GM12874 (cell line): Measurements from ENCODE around the gene STK11IP.

Experiments used
- CTCF ChIP-seq: IDR thresholded peaks from 2 replicates; pipeline ENCODE4 v1.5.1; 2011; ENCODE audit warnings: low read depth, mild to moderate bottlenecking, control low read depth, low read length, moderate library complexity; ENCODE audit not compliant: insufficient read depth

The STK11IP gene

GRCh38 chr2:219597552-219598307, at the start of gene STK11IP:
Gene STK11IP, plus strand, starts transcription at chr2:219597857. Its CDS starts 263 bp downstream, at chr2:219598120.
- TF ChIP-seq CTCF: no peak

GRCh38 chr2:219548990-219549389, 48.7 kb upstream of the STK11IP start:
- no peak for TF ChIP-seq CTCF

GRCh38 chr2:219549619-219550018, 48.0 kb upstream of the STK11IP start:
- TF ChIP-seq CTCF: no peak

GRCh38 chr2:219551441-219552381, 45.9 kb upstream of the STK11IP start:
- no peak for TF ChIP-seq CTCF

GRCh38 chr2:219552382-219553167, 45.1 kb upstream of the STK11IP start:
- no peak for TF ChIP-seq CTCF

- no peak for TF ChIP-seq CTCF
These were observed 44.6 kb upstream of the STK11IP start for GRCh38 chr2:219553168-219553417.

- TF ChIP-seq CTCF: no peak
These were observed 44.1 kb upstream of the STK11IP start for GRCh38 chr2:219553463-219553963.
